Transverse colon (tissue), 4 donors: ENCODE measurements around the gene FANCC. TPM values are rescaled to one million over a fixed set of nuclear protein-coding genes. Genes with fewer than 3 reads are reported as not detected.

Experiments
- DNase-seq: peaks from one replicate; pipeline ENCODE4 v3.0.0-alpha.2; 2019
- H3K27ac ChIP-seq, 4 donors: fragments of 200-600 bp; sonication (generic); 2 replicates each; pipeline ENCODE4 v1.5.1; 2016 to 2018; ENCODE audit warnings: inconsistent platforms in 4 of 4
- H3K27me3 ChIP-seq: fragments of 200-600 bp; sonication (generic); 2 replicates; pipeline ENCODE4 v1.5.1; 2017; ENCODE audit warnings: inconsistent platforms
- H3K36me3 ChIP-seq, 4 donors: fragments of 200-600 bp; sonication (generic); 2 replicates each; pipeline ENCODE4 v1.5.1; 2017 to 2019; ENCODE audit warnings: inconsistent platforms in 4 of 4
- H3K4me1 ChIP-seq, 4 donors: fragments of 200-600 bp; sonication (generic); 2 replicates each; pipeline ENCODE4 v1.5.1; 2017 to 2020; ENCODE audit warnings: inconsistent platforms in 4 of 4
- H3K4me3 ChIP-seq, 4 donors: fragments of 200-600 bp; sonication (generic); 1 replicate in 1 of 4; 2 replicates in 3 of 4; pipeline versions ENCODE4 v1.5.1 to v1.6.1; 2017 to 2019; ENCODE audit warnings: inconsistent platforms in 4 of 4
- H3K9me3 ChIP-seq, 2 donors: fragments of 200-600 bp; sonication (generic); 2 replicates each; pipeline ENCODE4 v1.5.1; 2017 to 2019; ENCODE audit warnings: inconsistent platforms in 2 of 2
- EP300 ChIP-seq: sonication (generic); formaldehyde crosslinking; IDR thresholded peaks from one replicate; pipeline ENCODE4 v1.6.1; 2017; ENCODE audit warnings: antibody characterized with exemption, low read depth
- POLR2A ChIP-seq: fragments of 450-650 bp; IDR thresholded peaks from one replicate; pipeline ENCODE4 v1.6.1; 2016; ENCODE audit warnings: antibody characterized with exemption, mild to moderate bottlenecking, moderate library complexity
- POLR2AphosphoS5 ChIP-seq, 3 donors: sonication (generic); formaldehyde crosslinking; IDR thresholded peaks; one replicate each; pipeline ENCODE4 v1.6.1; 2016; ENCODE audit warnings: antibody characterized with exemption in 3 of 3
- WGBS, 2 donors: methylation state at CpG; one replicate each; pipeline ENCODE4 v1.1.5; 2018; ENCODE audit warnings: low coverage in 1 of 2; 5-methylcytosine and 5-hydroxymethylcytosine counted together
- in situ Hi-C, 4 donors: fragments of 200-750 bp; cut with MboI; loops; one replicate each; pipeline versions ENCODE4 v1.15.0 to v1.15.1; 2017; ENCODE audit warnings: low sequenced_read_pairs in 3 of 4, low pct_ligation_motif_present in 1 of 4, low pct_unique_long_range_greater_than_20kb in 1 of 4
- intact Hi-C: fragments of 100-400 bp; cut with DNase I; formaldehyde crosslinking; loops from one replicate; pipeline ENCODE4 v1.15.1; 2023; ENCODE audit warnings: low total_unique reads
- total RNA-seq, 4 donors: library from RNA; depleted of rRNA; stranded (reverse); fragments of >200 nt; gene quantifications; one replicate each; pipeline ENCODE4 v1.1.0, GENCODE V29; 2016
- TF ChIP-seq, protein P1 (sequence below), 5 experiments: fragments of 200-600 bp in 3 of 5; fragments of 450-650 bp in 2 of 5; sonication (generic) in 3 of 5; IDR thresholded peaks; 1 replicate in 2 of 5; 2 replicates in 3 of 5; pipeline ENCODE4 v1.5.1; 2016 to 2017; ENCODE audit warnings: antibody characterized with exemption in 5 of 5, inconsistent platforms in 3 of 5, mild to moderate bottlenecking in 2 of 5, moderate library complexity in 1 of 5

The FANCC gene
- total RNA-seq, 4 donors from 2014 or later, result 4.0 to 10.3 (median 9.5) TPM

DNA sequence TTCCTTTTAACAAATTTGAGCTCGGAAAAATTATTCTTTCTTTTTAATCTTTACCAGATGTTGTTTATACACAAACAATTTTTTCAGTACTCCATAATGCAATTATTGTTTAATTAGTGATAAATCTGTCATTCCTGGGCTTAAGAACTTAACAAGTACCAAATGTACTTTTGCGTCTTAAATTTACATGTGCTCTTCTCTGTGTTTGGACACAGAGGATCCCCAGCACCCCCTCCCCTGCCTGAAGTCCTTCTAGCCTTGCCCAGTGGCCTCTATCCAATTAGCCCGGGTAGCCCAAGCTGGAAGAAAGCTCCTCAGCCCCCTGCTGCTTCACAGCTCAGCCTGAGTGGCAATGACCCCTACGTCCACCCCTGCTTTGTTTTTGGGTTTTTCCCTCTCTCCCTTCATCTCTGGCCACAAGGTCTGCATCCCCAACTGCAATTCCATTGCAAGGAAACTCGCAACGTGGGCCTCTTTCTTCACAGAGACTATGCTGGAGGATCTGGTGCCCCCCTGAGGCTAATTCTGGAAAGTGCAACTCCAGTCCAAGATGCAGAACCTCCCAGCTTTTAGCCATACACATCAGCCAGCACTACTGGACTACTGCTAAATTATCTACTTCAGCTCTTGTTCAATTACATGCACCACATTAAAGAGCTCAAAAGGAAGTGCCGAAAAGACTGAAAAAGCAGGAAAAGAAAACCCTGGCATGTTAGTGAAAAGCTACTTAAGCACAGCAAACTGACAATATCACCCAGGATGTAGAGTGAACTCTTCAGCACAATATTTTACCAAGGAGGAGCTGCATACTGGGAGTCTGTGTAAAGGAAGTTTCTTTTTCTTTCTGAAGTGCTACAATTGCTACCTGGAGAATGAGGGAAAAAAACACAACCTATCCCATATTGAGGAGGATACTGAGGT lies 186.2 kb downstream of the FANCC start:
- 45 to 54% methylated on average over 3 to 7 of the region's 7 CpGs for WGBS, 2 donors

DNA sequence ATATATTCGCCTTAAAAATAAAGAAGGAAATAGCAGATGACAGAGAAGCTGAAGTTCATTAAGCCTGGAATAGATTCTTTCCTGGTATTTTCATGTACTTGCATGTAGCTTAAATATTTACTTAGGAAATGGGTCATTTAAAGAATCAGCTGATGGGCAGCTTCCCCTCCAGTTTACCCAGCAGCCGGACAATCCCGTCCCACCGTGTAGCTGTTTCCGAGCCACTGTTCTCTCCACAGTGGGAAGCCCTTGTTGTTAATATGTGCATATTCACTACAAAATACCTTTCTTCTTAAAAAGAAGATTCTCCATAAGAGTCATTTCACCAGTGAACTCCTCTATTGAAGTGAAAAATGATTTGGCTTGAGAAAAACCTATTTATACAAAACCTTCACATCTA lies 187.0 kb downstream of the FANCC start:
- in situ Hi-C loops, result loop anchor here in 2 of 4 donors (10.0 kb wide), 2 partner anchors 346 to 446 kb away; no protein-coding TSS in a partner anchor
- Histone ChIP-seq H3K9me3 (no peaks in the 10 kb centered on the region), H3K4me3 (no peak overlapping the region), H3K27ac (peak overlapping the region; percentile 22 to 47 (median 34)), H3K36me3 (no peaks in the 10 kb centered on the region), H3K4me1 (peaks cover 0 to 46% (median 15%) of the 10 kb centered on the region in 4 donors), H3K27me3 (no peaks in the 10 kb centered on the region)
- DNase-seq, result no peak
- intact Hi-C loops, result loop anchor here (5.0 kb wide), 1 partner anchor 448 kb away; no protein-coding TSS in a partner anchor
- no peak for TF ChIP-seq EP300
- TF ChIP-seq POLR2AphosphoS5 (IDR thresholded peaks at IDR 0.05), result no peak
- TF ChIP-seq, protein P1, sequence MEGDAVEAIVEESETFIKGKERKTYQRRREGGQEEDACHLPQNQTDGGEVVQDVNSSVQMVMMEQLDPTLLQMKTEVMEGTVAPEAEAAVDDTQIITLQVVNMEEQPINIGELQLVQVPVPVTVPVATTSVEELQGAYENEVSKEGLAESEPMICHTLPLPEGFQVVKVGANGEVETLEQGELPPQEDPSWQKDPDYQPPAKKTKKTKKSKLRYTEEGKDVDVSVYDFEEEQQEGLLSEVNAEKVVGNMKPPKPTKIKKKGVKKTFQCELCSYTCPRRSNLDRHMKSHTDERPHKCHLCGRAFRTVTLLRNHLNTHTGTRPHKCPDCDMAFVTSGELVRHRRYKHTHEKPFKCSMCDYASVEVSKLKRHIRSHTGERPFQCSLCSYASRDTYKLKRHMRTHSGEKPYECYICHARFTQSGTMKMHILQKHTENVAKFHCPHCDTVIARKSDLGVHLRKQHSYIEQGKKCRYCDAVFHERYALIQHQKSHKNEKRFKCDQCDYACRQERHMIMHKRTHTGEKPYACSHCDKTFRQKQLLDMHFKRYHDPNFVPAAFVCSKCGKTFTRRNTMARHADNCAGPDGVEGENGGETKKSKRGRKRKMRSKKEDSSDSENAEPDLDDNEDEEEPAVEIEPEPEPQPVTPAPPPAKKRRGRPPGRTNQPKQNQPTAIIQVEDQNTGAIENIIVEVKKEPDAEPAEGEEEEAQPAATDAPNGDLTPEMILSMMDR (IDR thresholded peaks at IDR 0.05), result no peak
- no peak for TF ChIP-seq POLR2A
- WGBS, 2 donors, result 64 to 74% methylated on average over 5 of the region's 5 CpGs

More for the DNA sequence above, 186.2 kb downstream of the FANCC start:
- peak overlapping the region; percentile 22 to 44 (median 43) for H3K27ac ChIP-seq
- no peak for TF ChIP-seq POLR2AphosphoS5 (IDR thresholded peaks at IDR 0.05)
- TF ChIP-seq POLR2A, result no peak
- TF ChIP-seq EP300, result no peak
- TF ChIP-seq, protein P1 (IDR thresholded peaks at IDR 0.05), result peak; percentile 75 to 83 (median 78)
- in situ Hi-C loops (loop anchor here in 2 of 4 donors (10.0 kb wide), 2 partner anchors 346 to 446 kb away; no protein-coding TSS in a partner anchor), intact Hi-C loops (loop anchor here (5.0 kb wide), 1 partner anchor 449 kb away; no protein-coding TSS in a partner anchor)
- H3K36me3 ChIP-seq, result no peaks in the 10 kb centered on the region
- H3K9me3 ChIP-seq, result no peaks in the 10 kb centered on the region
- peaks cover 0 to 46% (median 15%) of the 10 kb centered on the region in 4 donors for H3K4me1 ChIP-seq
- no peak overlapping the region for H3K4me3 ChIP-seq
- H3K27me3 ChIP-seq, result no peaks in the 10 kb centered on the region
- DNase-seq, result peak; percentile 75

DNA sequence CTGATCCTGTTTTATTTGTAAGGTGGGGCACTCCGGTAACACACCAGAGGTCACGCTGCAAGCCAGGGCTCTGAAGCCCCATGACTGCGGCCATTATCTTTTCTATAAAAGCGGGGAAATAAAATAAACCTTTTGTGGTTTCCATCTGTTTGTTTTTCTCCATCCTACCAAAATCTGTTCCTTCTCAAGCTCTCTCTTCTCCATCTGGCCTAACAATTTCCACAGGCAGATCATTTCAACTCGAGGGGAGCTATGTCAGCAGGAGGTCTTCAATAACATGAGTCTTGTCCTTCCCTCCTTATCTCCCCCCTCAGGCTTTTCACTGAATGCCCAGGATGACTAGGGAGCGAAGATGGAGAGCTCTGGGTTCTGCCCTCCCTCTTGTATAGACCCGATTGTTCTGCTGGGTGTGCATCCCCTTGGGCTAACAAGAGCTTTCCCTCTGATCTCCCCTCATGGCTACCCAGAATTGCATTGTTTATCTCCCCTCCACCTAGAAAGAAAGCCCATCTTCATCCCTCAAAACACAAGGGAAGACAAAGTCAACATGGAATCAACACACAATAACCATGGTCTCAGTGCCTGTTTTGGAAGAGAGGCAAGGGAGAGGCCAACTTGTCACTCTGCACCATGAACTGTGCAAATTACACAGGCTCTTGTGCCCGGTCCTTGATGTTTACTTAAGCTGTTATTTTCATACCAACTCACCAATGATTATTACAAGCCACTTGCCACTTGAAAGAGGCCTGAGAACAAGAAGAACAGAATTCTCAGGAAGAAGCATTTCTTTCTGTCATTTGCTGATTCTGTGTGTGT lies 187.8 kb downstream of the FANCC start:
- Histone ChIP-seq H3K4me3 (no peak overlapping the region), H3K36me3 (no peaks in the 10 kb centered on the region), H3K27me3 (no peaks in the 10 kb centered on the region), H3K9me3 (no peaks in the 10 kb centered on the region), H3K4me1 (peaks cover 0 to 43% (median 11%) of the 10 kb centered on the region in 4 donors), H3K27ac (peak overlapping the region; percentile 22 to 47 (median 34))
- 79 to 97% methylated on average over 6 to 8 of the region's 8 CpGs for WGBS, 2 donors
- no peak for TF ChIP-seq EP300
- no peak for TF ChIP-seq POLR2A
- TF ChIP-seq POLR2AphosphoS5 (IDR thresholded peaks at IDR 0.05), result no peak
- TF ChIP-seq, protein P1 (IDR thresholded peaks at IDR 0.05), result no peak
- in situ Hi-C loops, result loop anchor here (5.0 to 10.0 kb wide), 3 partner anchors 345 to 447 kb away; no protein-coding TSS in a partner anchor
- intact Hi-C loops, result loop anchor here (5.0 kb wide), 2 partner anchors 347 to 447 kb away; no protein-coding TSS in a partner anchor
- no peak for DNase-seq
